Lower lobe of right lung (tissue), 2 donors: Measurements from ENCODE around the gene CEP120. TPM values are rescaled to one million over a fixed set of nuclear protein-coding genes. Genes with fewer than 3 reads are reported as not detected.

Experiments
- ATAC-seq, 2 donors: fragments of 200-7000 bp; cut with Tn5 transposase; one replicate each; pipeline ENCODE4 v1.9.1; 2020 to 2022; ENCODE audit warnings: mild to moderate bottlenecking in 2 of 2, moderate library complexity in 2 of 2
- DNase-seq: peaks from one replicate; pipeline ENCODE4 v3.0.0-alpha.2; 2020
- H3K27ac ChIP-seq: fragments of 200-600 bp; one replicate; pipeline ENCODE4 v1.8.0; 2022
- H3K27me3 ChIP-seq: fragments of 200-600 bp; one replicate; pipeline ENCODE4 v1.8.0; 2022; ENCODE audit warnings: low read depth
- H3K36me3 ChIP-seq: fragments of 200-600 bp; one replicate; pipeline ENCODE4 v1.8.0; 2022; ENCODE audit warnings: mild to moderate bottlenecking
- H3K4me1 ChIP-seq: fragments of 200-600 bp; one replicate; pipeline ENCODE4 v1.8.0; 2022
- H3K4me3 ChIP-seq: fragments of 200-600 bp; one replicate; pipeline ENCODE4 v1.8.0; 2022; ENCODE audit warnings: mild to moderate bottlenecking
- H3K9me3 ChIP-seq: fragments of 200-600 bp; one replicate; pipeline ENCODE4 v1.8.0; 2022
- CTCF ChIP-seq: fragments of 200-600 bp; IDR thresholded peaks from one replicate; pipeline ENCODE4 v1.8.0; 2022; ENCODE audit warnings: antibody characterized with exemption, mild to moderate bottlenecking
- intact Hi-C: fragments of 100-400 bp; cut with DNase I; formaldehyde crosslinking; loops from one replicate; pipeline ENCODE4 v1.11.0; 2022
- total RNA-seq: library from RNA; stranded (reverse); fragmentation: NEBNext Ultra II Directional; extraction: Animal tissue kit (Norgen Biotek cat#: 25700); gene quantifications from one replicate; pipeline ENCODE4 v1.2.1, GENCODE V29; 2021
- donor health status: DM: no; HTN: yes; CAD: no; lungs with severe emphysema.

Gene CEP120
- total RNA-seq, 1 donor from 2014 or later = 22.3 TPM

- H3K27ac ChIP-seq = no peak overlapping the region
- no peak for DNase-seq
- no peak for TF ChIP-seq CTCF
Measured at GRCh38 chr5:123451047-123451446, 27.8 kb upstream of the CEP120 start.

DNA sequence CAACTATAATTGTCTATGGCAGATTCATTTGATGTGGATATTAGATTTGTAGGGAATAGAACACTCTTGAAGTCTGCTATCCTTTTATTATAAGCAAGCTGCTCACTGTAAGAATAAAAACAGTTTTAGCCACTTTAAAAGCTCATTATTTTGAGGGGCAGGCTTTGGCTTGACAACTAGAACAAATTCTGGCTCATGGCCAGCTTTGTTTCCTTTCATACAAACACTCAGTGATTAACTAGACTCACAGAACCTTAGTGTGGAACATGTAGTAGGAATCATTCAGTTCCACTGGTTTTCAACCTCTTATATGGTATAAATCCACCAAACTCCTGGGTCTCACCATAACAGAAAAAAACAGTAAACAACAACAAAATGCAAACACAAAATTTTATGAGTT is 27.4 kb upstream of the CEP120 start:
- ATAC-seq (no peak), DNase-seq (no peak)
- Histone ChIP-seq H3K9me3 (no peaks in the 10 kb centered on the region), H3K27me3 (no peaks in the 10 kb centered on the region), H3K27ac (no peak overlapping the region), H3K4me3 (no peak overlapping the region), H3K36me3 (no peaks in the 10 kb centered on the region), H3K4me1 (peaks cover 5% of the 10 kb centered on the region)
- TF ChIP-seq CTCF = no peak
- intact Hi-C loops = no loop called here

More at GRCh38 chr5:123451047-123451446, 27.8 kb upstream of the CEP120 start:
- ATAC-seq = no peak
- no peak overlapping the region for H3K4me3 ChIP-seq
- intact Hi-C loops = no loop called here
- H3K4me1 ChIP-seq = peaks cover 5% of the 10 kb centered on the region
- no peaks in the 10 kb centered on the region for H3K9me3 ChIP-seq
- H3K27me3 ChIP-seq = no peaks in the 10 kb centered on the region
- H3K36me3 ChIP-seq = no peaks in the 10 kb centered on the region

- no peak for TF ChIP-seq CTCF
- Histone ChIP-seq H3K4me1 (peaks cover 5% of the 10 kb centered on the region), H3K27me3 (no peaks in the 10 kb centered on the region), H3K9me3 (no peaks in the 10 kb centered on the region), H3K4me3 (no peak overlapping the region), H3K27ac (no peak overlapping the region), H3K36me3 (no peaks in the 10 kb centered on the region)
- no peak for DNase-seq
- intact Hi-C loops = no loop called here
- no peak for ATAC-seq
Measured at GRCh38 chr5:123450114-123450513, 26.9 kb upstream of the CEP120 start.

- DNase-seq (no peak), ATAC-seq (no peak)
- intact Hi-C loops = no loop called here
- no peak for TF ChIP-seq CTCF
- Histone ChIP-seq H3K9me3 (no peaks in the 10 kb centered on the region), H3K36me3 (no peaks in the 10 kb centered on the region), H3K27me3 (no peaks in the 10 kb centered on the region), H3K4me1 (peaks cover 5% of the 10 kb centered on the region), H3K27ac (no peak overlapping the region), H3K4me3 (no peak overlapping the region)
Measured at GRCh38 chr5:123449424-123449974, 26.3 kb upstream of the CEP120 start.

DNA sequence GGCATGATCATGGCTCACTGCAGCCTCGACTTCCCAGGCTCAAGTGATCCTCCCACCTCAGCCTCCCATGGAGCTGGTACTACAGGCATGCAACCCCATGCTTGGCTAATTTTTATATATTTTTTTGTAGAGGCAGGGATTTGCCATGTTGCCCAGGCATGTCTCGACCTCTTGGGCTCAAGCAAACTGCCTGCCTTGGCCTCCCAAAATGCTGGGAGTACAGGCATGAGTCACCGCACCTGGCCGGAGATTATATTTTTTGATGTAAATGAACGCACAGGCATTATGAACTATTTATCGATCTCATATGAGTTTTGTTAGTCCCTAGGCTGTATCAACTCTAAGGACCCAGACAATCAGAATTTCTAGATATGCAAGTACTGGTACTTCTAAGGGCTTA is 25.5 kb upstream of the CEP120 start:
- H3K27ac ChIP-seq = no peak overlapping the region
- H3K4me1 ChIP-seq = peaks cover 5% of the 10 kb centered on the region
- DNase-seq = no peak
- H3K27me3 ChIP-seq = no peaks in the 10 kb centered on the region
- no peak for TF ChIP-seq CTCF
- H3K9me3 ChIP-seq = no peaks in the 10 kb centered on the region
- H3K4me3 ChIP-seq = no peak overlapping the region
- no peak for ATAC-seq
- no peaks in the 10 kb centered on the region for H3K36me3 ChIP-seq
- intact Hi-C loops = no loop called here
